GM19240 (cell line): ENCODE data around the gene PLSCR1.

Experiments
- DNase-seq: peaks from one replicate; pipeline ENCODE4 v3.0.0; 2011; ENCODE audit warnings: low spot score; ENCODE audit not compliant: insufficient read length

PLSCR1 gene, protein sequence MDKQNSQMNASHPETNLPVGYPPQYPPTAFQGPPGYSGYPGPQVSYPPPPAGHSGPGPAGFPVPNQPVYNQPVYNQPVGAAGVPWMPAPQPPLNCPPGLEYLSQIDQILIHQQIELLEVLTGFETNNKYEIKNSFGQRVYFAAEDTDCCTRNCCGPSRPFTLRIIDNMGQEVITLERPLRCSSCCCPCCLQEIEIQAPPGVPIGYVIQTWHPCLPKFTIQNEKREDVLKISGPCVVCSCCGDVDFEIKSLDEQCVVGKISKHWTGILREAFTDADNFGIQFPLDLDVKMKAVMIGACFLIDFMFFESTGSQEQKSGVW

GRCh38 chr3:146544002-146544928 is at the start of gene PLSCR1:
TSS of gene PLSCR1 (minus strand) at chr3:146544607. CDS start at chr3:146536552, 8,055 bp downstream.
- DNase-seq: peak; percentile 23

GRCh38 chr3:146593776-146594175 is 49.4 kb upstream of the PLSCR1 start:
- no peak for DNase-seq

- DNase-seq: no peak
These were observed 46.1 kb upstream of the PLSCR1 start for GRCh38 chr3:146590521-146590920.

DNA sequence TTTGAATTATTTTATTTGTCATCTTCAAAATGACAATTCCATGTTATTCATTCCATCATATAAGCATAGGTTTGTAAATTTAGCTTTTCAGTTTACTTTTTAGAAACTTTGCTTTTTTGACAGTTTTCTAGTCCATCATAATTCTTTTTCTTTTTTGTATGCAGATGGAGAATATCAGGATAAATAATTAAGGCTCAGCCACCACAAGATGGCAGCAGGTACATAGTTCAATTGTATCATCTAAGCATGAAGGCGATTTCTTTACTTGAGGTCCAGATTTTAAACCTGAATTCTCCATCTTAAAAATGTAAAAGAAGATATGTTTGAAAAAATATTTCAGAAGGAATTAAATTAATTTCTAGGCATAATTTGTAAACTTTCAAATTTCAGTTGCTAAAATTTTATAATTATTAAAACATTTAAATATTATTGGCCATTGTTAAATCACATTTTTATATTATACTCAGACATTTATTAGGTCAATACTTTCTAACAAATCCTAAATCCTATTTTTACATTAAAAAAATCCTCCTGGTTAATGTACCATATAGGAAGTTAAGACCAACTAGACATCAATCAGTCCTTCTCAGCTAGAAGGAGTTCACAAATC is 45.6 kb upstream of the PLSCR1 start:
- no peak for DNase-seq

- DNase-seq: no peak
These were observed 40.7 kb upstream of the PLSCR1 start for GRCh38 chr3:146585156-146585555.

DNA sequence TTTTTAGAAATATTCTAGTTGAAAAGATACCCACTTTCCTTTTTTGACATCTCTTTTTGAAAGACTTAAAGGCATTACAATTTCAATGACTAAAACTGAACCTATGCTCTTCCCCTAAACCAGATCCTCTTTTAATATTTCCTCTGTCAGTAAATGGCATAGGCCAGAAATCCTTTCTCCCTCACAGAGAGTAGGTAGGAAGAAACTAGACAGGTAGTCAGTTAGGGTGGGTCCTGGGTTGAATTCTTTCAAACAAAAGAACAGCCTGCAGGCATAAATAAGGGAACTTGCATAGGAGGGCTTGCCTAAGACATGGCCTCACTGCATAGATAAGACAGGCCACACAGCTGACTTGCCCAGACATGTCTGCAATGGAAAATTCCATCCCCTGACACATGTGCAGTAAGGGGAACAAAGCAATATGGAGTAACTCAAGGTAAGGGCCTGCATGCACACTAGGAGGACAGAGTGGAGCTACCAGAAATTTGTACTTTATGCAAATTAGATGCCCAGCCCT is 37.6 kb upstream of the PLSCR1 start:
- no peak for DNase-seq

- DNase-seq: no peak
These were observed 36.7 kb upstream of the PLSCR1 start for GRCh38 chr3:146581080-146581601.

DNA sequence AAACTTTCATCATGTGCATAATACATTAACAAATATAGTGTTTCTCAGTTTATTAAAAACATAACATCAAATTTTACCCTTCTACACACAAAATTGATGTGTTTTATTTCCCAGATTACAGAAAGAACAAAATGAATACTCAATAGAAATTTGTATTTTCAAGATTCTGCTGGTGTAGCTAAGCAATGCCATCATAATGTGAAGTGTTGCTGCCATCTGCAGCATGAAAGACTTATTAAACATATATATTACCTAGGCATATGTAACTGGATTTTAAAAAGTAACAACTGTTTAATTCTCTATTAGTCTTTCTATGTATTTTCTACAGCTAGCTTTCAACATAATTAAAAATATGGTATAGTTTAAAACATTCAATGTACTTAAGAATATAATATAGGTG is 33.3 kb upstream of the PLSCR1 start:
- no peak for DNase-seq

GRCh38 chr3:146575636-146576035 is 31.2 kb upstream of the PLSCR1 start:
- DNase-seq: no peak

DNA sequence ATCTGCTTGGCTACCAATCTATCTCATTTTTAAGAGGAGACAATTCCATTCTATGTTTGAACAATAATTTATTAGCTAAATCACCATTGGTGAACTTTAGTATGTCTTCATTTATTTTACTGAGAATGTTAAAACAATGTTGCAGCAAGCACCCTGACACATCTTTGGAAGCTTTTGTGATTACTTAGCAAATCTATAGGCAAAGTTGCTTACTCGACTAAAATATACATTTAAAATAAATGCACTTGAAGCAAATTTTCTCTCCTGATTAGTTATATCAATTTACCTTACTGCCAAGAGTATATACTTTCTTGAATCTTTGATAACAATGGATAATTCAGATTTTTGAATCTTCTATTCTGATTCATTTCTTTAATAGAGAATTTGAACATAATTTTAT is 29.8 kb upstream of the PLSCR1 start:
- DNase-seq: no peak

DNA sequence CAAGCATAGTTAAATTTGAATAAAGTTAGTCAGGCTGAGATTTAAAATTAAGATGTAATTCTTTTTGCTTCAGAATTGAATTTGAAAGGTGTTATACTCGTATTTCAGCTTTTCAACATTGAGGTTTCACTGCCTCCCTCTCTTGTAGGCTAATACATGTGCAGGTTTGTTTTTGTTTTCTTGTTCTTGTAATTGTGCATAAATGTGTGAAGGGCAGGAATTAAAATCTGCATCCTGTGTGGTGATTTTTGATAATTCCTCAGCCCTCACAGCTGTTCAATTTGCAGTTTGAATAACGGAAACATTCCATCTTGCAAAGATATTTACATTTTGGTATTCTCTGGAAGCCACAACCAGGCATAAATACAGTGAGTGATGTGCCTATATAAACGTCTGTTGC is 24.9 kb upstream of the PLSCR1 start:
- no peak for DNase-seq

DNA sequence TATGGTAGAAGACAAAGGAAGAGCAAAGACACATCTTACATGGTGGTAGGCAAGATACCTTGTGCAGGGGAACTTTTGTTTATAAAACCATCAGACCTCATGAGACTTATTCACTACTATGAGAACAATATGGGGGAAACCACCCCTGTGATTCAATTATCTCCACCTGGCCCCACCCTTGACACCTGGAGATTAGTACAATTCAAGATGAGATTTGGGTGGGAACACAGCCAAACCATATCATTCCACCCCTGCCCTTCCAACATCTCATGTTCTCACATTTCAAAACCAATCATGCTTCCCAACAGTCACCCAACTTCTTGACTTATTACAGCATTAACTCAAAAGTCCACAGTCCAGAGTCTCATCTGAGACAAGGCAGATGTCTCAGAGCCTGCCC is 21.7 kb upstream of the PLSCR1 start:
- DNase-seq: no peak

DNA sequence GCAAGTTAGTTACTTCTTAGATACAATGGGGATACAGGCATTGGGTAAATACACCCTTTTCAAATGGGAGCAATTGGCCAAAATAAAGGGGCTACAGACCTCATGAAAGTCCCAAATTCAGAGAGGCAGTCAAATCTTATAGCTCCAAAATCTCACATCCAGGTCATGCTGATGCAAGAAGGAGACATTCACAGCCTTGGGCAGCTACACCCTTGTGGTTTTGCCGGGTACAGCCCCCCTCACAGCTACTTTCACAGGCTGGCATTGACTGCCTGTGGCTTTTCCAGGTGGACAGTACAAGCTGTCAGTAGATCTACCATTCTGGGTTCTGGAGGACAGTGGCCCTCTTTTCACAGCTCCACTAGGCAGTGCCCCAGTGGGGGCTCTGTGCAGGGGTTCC is 17.5 kb upstream of the PLSCR1 start:
- no peak for DNase-seq

DNA sequence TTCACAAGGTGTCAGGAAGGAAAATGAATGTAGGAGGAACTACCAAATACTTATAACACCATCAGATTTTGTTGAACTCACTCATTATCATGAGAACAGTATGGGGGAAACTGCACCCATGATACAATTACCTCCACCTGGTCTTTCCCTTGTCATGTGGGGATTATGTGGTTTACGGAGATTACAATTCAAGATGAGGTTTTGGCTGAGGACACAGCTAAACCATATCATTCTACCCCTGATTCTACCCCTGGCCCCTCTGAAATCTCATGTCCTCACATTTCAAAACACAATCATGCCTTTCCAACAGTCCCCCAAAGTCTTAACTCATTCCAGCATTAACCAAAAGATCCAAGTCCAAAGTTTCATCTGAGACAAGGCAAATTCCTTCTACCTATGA is 17.1 kb upstream of the PLSCR1 start:
- DNase-seq: no peak

- no peak for DNase-seq
These were observed 16.3 kb upstream of the PLSCR1 start for GRCh38 chr3:146560678-146561077.

GRCh38 chr3:146559388-146559787 is 15.0 kb upstream of the PLSCR1 start:
- no peak for DNase-seq

GRCh38 chr3:146558781-146559180 is 14.4 kb upstream of the PLSCR1 start:
- DNase-seq: no peak

- no peak for DNase-seq
These were observed 13.3 kb upstream of the PLSCR1 start for GRCh38 chr3:146557745-146558144.

DNA sequence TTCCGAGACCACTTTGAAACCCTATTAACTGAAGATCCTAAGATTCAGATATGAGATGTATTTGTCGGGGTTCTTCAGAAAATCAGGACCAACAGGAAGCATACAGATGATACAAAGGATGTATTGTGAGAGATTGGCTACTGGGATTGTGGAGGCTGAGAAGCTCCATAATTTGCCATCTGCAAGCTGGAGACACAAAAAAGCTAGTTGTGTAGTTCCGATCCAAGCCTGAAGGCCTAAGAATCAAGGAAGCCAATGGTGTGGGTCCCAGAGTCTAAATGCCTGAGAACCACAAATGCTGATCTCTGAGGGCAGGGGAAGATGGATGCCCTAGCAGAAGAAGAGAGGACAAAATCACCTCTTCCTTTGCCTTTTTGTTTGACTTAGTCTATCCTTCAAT is 10.9 kb upstream of the PLSCR1 start:
- DNase-seq: no peak

GRCh38 chr3:146554151-146554760 is 9.8 kb upstream of the PLSCR1 start:
- DNase-seq: no peak
